ENCODE measurements around the gene GSDME.
"Not testable (repeated sequence)": the region's sequence is repeated elsewhere in the genome, so short reads cannot be mapped to it uniquely, and the experiment has no call there.

Gene GSDME

DNA sequence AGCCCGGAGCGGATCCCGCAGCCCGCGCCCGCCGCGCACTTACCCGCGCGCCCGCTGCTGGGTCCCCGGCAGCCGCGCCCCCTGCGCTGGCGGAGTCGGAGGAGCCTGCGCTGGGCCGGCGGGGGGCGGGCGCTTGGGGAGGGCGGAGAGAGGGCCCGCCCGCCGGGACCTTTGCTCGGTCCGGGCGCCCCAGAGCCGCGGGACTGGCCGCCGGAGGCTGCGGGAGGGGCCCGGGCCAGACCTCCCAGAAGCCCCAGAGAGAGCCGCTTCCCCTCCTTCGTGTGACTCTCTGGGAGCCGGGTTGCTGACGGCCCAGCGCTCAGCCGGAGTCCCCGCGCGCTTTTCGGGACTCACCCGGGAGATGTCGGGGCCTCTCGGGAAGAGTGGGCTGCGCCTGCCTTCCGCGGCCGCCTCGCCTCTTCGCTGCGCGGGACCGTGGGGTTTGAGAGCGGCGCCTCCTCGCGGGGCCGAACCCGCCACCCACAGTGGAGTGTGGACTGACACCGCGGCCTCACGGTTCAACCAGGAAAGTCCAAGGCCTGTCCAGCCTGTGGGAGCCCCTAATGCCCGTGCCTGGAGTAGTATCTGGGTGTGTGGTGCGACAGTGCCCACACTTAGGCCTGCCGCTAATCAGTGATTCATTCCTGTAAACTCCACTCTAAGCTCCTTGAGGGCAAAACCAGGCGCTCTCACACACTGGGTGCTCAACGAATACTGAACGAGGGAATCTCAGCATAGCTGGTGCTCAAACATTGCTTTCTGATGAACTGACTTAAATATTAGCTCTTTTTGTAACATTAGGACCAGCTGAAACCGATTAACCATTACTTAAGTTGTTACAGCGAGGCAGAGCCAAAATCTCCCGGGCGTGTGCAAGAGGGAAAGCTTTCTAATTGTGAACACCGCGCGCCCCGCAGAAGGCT is at the start of gene GSDME:
GSDME (minus strand) TSS at position 112 of the 923 bp plus-strand sequence. CDS start 7,690 bp downstream, outside the sequence.
- DNase-seq (ENCODE audit: low spot score) = peak; percentile 90

DNA sequence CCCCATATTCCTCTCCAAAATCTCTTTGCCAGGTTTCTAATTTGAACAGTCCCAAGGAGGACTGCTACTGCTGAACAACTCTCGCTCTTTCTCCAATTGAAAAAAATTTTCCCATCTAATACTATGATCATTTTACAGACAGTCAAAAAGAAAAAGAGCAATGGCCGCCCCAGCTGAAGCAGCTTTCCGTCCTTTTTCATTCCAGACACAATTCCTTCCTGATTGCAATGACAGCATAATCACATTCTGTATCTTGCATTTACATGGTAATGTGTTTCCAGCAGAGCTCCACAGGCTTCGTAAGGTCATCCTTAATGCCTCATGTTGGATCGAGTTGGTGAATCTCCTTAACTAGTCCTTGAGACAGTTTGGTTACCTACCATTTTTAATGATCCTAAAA is 45.0 kb upstream of the GSDME start:
- DNase-seq (ENCODE audit: low spot score) = no peak

DNA sequence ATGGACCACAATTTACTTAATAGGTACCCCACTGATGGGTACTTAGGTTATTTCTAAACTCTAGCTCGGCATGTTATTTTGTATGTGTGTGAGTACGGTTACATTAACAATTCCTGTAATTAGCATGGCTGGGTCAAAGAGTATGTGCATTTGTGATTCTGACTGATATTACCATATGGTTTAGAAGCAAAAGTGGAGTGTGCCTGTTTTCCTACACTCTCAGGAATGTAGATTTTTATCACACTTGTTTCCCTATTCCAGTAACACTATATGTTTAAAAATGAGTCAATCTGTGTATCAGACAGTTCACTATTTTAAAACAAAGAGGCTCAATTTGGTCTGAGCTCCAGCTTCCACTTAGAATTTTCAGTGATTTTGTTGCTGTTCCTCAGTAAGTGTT is 44.6 kb upstream of the GSDME start:
- DNase-seq (ENCODE audit: low spot score) = no peak

DNA sequence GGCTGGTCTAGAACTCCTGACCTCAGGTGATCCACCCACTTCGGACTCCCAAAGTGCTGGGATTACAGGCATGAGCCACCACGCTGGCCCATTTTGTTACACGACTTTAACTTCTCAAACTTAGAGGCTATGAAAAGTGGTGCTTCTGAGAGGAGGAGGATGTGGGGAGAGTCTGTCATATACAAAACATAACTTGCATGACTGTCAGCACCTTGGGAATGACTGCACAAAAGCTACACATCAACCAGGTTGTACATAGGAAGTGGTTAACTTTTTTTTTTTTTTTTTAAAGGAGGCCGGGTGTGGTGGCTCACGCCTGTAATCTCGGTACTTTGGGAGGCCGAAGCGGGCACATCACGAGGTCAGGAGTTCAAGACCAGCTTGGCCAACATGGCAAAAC is 43.4 kb upstream of the GSDME start:
- no peak for DNase-seq (ENCODE audit: low spot score)

DNA sequence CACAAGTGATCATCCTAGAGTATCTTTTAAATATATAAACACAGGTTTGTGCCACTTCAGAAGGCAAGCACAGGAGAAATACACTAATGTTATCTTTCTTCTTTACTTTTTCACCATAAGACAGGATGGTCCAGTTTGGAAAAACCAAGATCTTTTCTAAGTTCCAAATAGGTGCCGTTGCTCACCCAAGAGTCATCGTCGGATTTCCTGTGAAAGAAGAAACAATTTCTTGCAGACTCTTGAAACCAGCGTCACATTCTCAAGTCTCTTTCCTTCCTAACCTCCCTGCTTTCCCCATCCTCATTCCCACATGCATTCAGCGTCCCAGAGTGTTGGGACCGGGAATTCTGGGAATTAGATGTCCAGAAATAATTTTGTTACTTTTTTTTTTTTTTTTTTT is 42.8 kb upstream of the GSDME start:
- no peak for DNase-seq (ENCODE audit: low spot score)

DNA sequence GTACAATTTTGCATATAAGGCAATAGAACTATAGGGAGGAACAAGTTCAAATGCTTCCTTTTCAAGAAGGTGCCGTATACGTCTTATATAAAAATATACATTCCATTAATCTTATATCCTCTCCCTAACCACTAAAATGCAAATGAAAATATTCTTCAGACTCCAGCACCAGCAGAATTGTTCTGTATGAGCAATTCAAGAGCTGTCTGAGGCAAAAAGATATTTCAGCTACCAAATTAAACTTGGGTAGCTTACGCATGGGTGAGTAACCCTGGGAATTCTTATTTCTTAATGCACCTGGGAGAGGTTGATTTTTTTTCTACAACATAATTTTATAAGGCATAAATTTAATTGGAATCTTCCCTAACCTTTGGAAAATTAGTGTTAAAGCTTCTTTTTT is 42.2 kb upstream of the GSDME start:
- no peak for DNase-seq (ENCODE audit: low spot score)

DNA sequence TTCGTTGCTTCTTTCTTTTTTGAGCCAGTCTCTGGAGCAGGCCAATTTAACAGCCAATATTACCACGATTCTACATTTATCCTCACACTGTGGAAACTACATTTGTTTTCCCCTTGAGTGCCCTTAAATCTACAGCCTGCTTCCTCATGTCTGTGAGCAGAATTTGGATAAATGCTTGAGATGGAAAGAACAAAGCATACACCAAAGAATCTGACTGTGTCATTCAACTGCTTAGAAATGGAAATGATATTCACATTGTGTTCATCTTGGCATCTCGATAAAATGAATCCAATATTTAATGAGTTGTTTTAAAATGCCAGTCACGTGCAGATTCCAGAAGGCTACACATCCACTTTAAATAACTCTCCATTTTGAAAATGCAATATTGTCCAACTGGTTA is 41.0 kb upstream of the GSDME start:
- DNase-seq (ENCODE audit: low spot score) = no peak

DNA sequence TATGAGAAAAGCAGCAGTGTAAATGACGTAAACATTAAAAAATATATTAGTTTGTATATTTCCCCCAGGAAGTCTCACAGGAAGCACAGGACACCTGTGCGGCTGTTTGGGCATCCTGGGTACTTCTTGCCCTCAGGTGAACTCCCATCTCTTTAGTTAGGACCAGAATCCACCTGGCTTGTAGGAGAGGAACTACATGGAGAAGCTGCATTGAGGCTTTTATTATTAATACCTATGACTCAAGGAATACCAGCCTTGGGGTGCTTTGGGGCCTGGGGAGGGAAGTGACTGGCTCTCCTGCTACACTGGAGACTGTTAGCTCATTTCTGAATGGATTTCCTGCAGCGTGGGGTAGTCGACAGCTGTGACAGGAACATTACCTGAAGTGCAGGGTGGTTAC is 40.0 kb upstream of the GSDME start:
- no peak for DNase-seq (ENCODE audit: low spot score)

DNA sequence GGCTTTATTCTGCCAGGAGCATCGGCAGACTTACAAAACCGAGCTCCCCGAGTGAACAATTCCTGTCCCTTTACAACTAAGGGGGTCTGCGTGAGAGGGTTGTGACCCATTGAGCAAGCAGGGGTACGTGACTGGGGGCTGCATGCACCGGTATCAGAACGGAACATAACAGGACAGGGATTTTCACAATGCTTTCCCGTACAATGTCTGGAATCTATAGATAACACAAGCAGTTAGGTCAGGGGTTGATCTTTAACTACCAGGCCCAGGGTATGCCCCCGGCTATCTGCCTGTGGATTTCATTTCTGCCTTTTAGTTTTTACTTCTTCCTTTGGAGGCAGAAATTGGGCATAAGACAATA is 38.1 kb upstream of the GSDME start:
- DNase-seq (ENCODE audit: low spot score) = no peak

DNA sequence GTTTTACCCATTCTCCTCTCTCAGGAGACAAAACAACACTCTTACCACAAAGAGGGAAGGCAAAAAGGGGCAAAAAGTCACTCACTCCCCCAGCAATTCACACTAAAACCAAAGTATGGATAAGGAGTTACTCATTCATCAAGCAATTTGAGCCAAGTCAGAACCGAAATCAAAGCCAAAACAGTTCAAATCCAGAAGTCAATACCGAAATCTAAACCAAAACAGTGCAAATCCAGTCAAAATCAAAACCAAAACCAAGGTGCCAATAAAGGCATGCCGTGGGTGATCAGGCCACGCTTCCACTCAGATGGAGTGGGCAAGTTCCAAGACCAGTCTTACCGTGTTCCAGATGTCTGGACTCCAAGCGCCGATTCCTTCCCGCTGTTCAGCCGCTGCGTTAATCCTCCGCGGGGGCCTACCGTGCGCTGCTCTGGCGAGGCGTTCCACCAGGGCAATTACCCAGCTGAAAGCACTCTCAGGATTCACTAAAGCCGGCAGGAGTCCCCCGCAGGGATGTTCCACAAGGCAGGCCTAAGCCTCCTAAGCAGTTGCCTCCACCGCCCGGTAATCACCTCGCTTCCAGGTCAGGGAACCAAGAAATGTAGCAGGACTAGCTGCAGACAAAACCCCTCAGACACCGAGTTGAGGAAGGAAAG is 37.6 kb upstream of the GSDME start:
- DNase-seq (ENCODE audit: low spot score) = not testable (repeated sequence)

DNA sequence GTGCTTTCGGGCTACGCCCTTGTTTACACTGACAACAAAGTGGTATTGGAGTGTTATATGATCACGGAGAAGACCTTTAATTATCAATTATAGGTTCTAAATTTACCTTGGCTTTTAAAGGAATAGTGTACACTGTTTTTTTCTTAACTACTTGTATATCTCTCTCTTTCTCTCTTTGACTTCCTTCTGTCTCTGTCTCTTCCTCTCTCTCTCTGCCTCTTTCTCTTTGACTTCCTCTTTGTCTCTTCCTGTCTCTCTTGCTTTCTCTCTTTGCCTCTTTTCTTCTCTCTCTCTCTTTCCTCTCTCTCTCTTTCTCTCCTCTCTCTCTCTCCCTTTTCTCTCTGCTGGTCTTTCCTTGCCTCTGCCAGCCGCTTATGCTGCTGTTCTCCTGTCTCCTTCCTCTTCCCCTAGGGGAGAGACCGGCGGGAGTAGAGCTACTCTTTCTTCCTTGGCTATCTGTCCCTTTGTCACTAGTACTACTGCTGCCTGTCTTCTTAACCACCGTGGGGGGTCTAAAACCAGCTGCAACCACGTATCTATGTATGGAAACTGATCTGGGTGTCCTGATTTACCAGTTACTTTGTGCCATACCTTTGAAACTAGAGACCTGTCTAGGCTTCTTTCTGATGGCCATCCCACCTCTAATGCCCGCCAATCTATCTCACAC is 36.9 kb upstream of the GSDME start:
- no peak for DNase-seq (ENCODE audit: low spot score)

DNA sequence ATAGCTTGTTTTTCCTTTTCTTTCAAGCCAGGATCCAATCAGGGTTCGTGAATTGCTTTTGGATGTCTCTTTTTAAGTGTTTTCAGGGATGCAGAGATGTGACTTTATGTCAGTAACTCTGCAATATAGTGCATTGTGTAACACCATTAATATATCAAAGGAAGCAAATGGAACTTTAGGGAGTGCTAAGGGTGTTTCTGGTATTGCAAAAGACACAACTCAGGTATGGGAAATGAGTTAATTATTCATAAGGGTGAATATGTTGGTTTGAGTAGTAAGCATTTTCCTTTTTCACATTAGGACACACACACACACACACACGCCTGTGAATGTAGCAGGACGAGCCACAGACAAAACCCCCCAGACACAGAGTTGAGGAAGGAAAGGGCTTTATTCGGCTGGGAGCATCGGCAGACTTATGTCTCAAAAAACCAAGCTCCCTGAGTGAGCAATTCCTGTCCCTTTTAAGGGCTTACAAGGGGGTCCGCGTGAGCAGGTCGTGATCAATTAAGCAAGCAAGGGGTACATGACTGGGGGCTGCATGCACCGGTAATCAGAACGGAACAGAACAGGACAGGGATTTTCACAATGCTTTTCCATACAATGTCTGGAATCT is 31.8 kb upstream of the GSDME start:
- DNase-seq (ENCODE audit: low spot score) = no peak

DNA sequence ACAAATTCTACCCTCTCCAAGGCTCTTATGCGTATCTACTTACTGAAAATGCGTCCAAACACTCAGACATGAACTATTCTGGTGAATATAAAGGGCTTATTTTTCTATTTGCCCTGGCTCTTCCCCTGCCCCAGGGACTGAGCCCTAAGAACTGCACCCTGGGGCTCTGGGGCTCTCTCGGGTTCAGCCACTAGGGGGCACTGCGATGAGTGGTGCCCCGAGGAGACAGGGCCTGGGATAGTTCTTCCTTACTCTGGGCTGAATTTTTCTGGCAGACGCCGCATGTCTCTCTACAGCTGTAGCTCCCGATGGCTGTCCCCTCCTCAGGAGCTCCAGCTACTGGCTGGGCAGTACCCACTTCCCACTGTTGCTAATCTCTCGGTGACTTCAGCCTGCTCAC is 30.8 kb upstream of the GSDME start:
- no peak for DNase-seq (ENCODE audit: low spot score)

DNA sequence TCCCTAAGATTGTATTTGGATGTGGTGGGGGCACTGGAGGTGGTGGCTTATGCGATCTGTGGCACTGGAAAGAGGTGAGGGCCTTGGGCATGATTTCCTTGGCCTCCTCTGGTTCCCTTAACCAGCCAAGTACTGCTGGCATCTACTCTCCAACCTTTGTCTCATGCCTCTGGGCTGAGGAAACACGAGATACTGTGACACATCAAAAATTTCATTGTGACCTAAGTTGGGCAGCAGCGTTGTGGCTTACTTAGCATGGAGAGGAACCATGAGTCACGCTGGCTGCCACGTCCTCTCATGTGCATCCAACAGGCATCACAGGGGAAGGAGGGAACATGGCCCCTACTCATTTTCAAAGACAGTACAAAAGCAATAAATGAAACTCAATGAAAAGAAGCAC is 29.7 kb upstream of the GSDME start:
- DNase-seq (ENCODE audit: low spot score) = peak; percentile 69

DNA sequence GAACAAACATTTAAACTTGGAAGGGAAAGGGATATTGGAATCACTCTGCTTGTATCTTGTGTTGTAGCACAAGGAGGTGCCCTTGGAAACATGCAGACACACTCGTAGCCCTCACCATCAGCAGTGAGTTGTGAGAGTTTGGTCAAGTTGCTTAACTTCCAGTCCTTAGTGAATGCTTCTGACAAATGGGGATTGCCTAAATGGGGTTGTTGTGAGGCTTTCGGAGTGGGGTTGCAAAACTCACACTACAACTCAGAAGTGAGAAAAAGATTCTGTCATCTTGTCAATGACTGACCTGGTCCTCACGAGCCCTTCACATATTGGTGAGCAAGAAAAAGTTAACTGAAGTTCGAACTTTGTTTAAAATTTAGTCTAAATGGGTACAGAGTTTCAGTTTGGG is 29.0 kb upstream of the GSDME start:
- no peak for DNase-seq (ENCODE audit: low spot score)

DNA sequence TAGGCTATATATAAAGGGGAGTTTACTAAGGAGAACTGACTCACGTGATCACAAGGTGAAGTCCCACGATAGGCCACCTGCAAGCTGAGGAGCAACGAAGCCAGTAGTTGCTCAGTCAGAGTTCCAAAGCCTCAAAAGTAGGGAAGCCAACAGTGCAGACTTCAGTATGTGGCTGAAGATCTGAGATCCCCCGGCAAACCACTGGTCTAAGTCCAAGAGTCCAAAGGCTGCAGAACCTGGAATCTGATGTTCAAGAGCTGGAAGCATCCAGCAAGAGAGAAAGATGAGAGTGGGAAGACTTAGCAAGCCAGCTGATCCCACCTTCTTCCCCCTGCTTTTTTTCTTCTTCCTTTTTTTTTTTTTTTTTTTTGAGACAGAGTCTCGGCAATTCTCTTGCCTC is 27.0 kb upstream of the GSDME start:
- no peak for DNase-seq (ENCODE audit: low spot score)

DNA sequence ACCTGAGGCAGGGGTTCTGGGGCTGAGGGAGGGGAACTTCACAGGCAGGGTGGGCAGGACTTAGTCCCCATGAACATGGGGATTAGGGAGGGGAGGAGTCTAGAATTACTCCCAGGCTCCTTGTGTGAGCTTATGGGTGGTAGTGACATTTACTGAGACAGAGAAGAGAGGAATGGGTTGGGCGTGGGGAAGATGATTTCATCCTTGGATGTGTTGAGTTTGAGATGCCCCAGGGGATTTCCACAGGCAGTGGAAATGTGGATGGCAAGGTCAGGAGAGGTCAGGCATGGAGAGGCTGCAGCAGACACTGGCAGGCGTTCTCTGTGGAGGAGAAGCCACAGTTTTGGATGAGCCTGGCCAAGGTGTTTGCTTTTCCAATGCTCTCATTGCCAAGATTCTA is 26.4 kb upstream of the GSDME start:
- no peak for DNase-seq (ENCODE audit: low spot score)

DNA sequence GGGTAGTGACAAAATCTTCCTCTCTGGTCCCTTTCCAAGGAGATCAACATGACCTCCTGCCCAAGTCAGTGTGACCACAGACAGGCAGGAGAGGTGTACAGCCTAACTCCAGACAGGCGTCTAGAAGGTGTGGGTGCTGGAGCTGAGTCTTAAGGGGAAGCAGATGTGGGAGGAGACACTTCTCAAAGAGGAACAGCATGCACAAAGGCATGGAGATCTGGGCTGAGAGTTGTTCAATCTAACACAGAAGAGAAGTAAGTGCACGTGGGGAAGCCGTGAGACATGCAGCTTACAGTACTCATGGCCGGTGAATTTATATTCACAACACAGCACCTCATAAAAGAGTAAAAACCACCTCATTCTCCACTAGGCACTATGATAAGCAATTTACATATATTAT is 23.8 kb upstream of the GSDME start:
- no peak for DNase-seq (ENCODE audit: low spot score)

DNA sequence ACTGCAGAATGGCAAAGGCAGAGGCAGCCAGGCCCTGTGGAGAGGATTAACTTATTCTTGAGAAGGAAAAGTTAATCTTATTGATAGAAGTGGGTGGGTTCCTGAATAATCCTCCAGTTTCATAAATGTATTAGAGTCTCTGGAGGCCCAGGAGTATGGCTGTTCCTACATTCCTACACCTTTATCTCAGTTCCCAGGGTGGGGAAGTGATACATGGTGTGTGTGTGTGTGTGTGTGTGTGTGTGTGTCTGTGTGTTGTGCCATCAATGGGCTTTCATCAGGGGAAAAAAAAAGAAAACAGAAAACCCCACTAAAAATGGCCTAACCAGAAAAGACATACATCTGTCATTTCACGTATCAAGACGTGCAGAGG is 22.0 kb upstream of the GSDME start:
- DNase-seq (ENCODE audit: low spot score) = no peak

DNA sequence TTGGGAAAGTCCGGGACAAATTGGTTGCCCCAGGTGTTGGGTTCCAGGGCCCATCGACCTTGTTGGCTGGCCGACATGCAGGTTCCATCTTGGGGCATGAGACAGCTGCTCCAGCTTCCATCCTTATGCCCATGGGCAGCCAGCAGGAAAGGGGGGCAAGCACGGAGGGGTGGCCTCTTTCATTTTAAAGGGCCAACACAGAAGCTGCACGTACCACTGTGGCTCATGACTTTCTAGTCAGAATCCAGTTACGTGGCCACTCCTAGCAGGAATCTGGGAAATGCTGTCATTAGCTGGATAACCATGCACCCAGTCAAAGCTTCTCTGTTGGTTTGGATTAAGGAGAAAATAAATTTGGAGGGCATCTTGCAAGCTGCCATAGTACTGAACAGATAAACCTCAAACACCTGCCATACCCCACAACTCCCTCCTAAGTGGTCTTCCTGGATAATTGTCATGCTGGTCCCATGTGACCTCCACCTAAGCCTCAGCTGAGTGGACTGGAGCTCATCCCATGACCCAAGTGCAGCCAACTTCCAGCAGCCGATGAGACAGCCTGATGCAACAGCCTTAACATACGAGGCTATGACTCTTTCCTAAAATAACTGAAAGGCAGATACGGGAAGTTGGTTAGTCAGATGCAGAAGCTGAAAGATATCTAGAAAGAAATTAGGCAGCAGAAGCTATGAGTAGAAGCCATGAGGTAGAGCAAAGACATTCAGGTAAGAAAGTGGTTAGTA is 21.4 kb upstream of the GSDME start:
- peak; percentile 72 for DNase-seq (ENCODE audit: low spot score)

DNA sequence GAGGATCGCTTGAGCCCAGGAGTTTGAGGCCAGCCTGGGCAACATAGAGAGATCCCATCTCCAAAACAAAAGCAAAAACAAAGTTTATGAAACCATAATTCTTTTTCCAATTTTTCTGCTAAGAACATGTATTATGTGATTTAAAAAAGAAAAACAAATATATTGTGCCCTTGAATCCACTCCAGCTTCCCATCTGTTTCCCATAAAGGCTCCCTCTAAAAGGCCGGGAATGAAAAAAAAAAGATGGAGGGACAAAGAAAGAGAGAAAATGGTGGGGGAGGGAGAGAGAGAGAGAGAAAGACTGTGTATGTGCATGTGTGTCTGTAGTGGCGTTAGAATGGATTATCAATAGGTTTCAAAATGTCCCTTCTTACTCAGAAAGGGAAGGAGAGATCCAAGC is 20.5 kb upstream of the GSDME start:
- DNase-seq (ENCODE audit: low spot score) = no peak

DNA sequence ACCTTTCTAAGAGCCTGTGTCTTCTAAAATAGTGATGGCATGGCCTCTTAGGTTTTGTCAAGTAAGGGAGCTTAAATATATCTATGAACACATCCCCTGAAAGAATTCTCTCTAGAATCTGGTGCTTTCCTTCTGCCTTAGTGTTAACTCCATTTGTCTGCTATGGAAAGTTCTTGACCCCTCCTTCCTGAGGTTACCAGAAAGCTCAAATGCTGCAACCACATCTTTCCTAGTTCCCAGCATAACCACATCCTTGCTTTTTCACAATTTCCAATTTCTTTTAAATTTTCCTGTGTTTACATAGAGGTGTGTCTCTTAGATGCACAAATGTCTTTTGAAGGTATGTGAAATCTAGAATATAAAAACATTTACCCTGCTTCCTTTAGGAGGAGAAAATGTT is 16.4 kb upstream of the GSDME start:
- DNase-seq (ENCODE audit: low spot score) = no peak
